ENCODE measurements around the gene PRPF8.

- TF ChIP-seq CTCF (IDR thresholded peaks at IDR 0.05) (no peak), POLR2A (IDR thresholded peaks at IDR 0.05) (no peak)
These were observed 38.3 kb downstream of the PRPF8 start for GRCh38 chr17:1646199-1646875.
